Measurements from ENCODE around the gene BLACAT1. TPM values are rescaled to one million over a fixed set of nuclear protein-coding genes. Genes with fewer than 3 reads are reported as not detected.

The BLACAT1 gene
- total and polyA plus RNA-seq, 9 of the 15 experiments (the other 6 are each of a cell fraction or from before 2014, with no cell fraction given) = 0.10 to 5.9 (median 0.73) TPM

DNA sequence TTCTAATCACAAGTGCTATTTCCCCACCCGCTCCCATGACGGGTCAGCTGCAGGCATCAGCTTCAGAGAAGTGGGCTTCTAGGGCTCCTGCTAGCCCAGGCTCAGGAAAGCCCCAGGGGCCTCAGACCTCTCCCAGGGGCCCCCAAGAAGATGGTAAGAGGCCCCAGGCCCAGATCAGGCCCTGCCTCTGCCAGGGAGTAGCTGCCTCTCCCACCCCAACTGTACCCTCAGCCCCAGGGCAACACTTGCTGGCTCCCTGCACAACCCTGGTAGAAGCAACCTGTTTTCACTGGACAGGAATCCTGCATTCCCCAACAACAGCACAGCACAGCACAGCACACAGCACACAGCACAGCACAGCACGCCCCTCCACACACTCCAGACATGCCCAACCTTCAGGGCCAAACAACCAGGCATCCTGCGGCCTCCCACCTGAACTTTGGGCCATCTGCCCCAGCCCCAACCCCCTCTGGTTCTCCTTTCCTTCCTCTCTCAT lies 6.5 kb downstream of the BLACAT1 start:
- H3K27ac ChIP-seq (ENCODE audit: extremely low read depth, low read depth, low read length) = peak overlapping the region; percentile 61
- intact Hi-C loops (cut with micrococcal nuclease) = no loop called here
- TF ChIP-seq NFE2L1 (tag; IDR thresholded peaks at IDR 0.05; ENCODE audit: borderline replicate concordance, low read depth) (no peak), ETV5 (CRISPR knock-in tag; IDR thresholded peaks at IDR 0.05; ENCODE audit: low read depth) (peak; percentile 59; the same call in 1 of the 2 replicates), MYC (IDR thresholded peaks at IDR 0.05; ENCODE audit: low read depth, low read length) (no peak), MYC (CRISPR knock-in tag; IDR thresholded peaks at IDR 0.05; ENCODE audit: borderline replicate concordance, low read depth) (peak; percentile 30; the same call in 1 of the 2 replicates), ZNF12 (CRISPR knock-in tag; IDR thresholded peaks at IDR 0.05) (peak; percentile 75; the same call in 1 of the 2 replicates), ZFP36 (IDR thresholded peaks at IDR 0.05; ENCODE audit: low read depth, low read length, partially characterized antibody) (peak; percentile 72), NFRKB (IDR thresholded peaks at IDR 0.05; ENCODE audit: low read depth) (0 out of 2 replicates have a peak, but pooled peaks have one; percentile 36), STAG1 (CRISPR knock-in tag; IDR thresholded peaks at IDR 0.05; ENCODE audit: borderline replicate concordance) (peak; percentile 18; the same call in 1 of the 2 replicates), KAT2B (IDR thresholded peaks at IDR 0.05; ENCODE audit: low read depth, low read length) (no peak), SMARCA5 (IDR thresholded peaks at IDR 0.05) (0 out of 2 replicates have a peak, but pooled peaks have one; percentile 49), FOXM1 (IDR thresholded peaks at IDR 0.05; ENCODE audit: low read depth) (no peak), FOXM1 (CRISPR knock-in tag; IDR thresholded peaks at IDR 0.05; ENCODE audit: low read depth) (0 out of 2 replicates have a peak, but pooled peaks have one; percentile 30), FOXA3 (CRISPR knock-in tag; conservative IDR thresholded peaks at IDR 0.05 in 1 of 2, IDR thresholded peaks at IDR 0.05 in 1 of 2) (peak in 1 of 2 experiments; percentile 65; a peak in 1 of 4 replicates), SMARCE1 (IDR thresholded peaks at IDR 0.05) (no peak), BRD9 (IDR thresholded peaks at IDR 0.05; ENCODE audit: low read depth, partially characterized antibody) (peak; percentile 99)
- TF ChIP-seq, protein P1, sequence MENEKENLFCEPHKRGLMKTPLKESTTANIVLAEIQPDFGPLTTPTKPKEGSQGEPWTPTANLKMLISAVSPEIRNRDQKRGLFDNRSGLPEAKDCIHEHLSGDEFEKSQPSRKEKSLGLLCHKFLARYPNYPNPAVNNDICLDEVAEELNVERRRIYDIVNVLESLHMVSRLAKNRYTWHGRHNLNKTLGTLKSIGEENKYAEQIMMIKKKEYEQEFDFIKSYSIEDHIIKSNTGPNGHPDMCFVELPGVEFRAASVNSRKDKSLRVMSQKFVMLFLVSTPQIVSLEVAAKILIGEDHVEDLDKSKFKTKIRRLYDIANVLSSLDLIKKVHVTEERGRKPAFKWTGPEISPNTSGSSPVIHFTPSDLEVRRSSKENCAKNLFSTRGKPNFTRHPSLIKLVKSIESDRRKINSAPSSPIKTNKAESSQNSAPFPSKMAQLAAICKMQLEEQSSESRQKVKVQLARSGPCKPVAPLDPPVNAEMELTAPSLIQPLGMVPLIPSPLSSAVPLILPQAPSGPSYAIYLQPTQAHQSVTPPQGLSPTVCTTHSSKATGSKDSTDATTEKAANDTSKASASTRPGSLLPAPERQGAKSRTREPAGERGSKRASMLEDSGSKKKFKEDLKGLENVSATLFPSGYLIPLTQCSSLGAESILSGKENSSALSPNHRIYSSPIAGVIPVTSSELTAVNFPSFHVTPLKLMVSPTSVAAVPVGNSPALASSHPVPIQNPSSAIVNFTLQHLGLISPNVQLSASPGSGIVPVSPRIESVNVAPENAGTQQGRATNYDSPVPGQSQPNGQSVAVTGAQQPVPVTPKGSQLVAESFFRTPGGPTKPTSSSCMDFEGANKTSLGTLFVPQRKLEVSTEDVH (IDR thresholded peaks at IDR 0.05; ENCODE audit: low read depth, partially characterized antibody) = no peak
- TF ChIP-seq, protein P2, sequence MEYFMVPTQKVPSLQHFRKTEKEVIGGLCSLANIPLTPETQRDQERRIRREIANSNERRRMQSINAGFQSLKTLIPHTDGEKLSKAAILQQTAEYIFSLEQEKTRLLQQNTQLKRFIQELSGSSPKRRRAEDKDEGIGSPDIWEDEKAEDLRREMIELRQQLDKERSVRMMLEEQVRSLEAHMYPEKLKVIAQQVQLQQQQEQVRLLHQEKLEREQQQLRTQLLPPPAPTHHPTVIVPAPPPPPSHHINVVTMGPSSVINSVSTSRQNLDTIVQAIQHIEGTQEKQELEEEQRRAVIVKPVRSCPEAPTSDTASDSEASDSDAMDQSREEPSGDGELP (CRISPR knock-in tag; IDR thresholded peaks at IDR 0.05; ENCODE audit: borderline replicate concordance) = no peak
- TF ChIP-seq, protein P3, sequence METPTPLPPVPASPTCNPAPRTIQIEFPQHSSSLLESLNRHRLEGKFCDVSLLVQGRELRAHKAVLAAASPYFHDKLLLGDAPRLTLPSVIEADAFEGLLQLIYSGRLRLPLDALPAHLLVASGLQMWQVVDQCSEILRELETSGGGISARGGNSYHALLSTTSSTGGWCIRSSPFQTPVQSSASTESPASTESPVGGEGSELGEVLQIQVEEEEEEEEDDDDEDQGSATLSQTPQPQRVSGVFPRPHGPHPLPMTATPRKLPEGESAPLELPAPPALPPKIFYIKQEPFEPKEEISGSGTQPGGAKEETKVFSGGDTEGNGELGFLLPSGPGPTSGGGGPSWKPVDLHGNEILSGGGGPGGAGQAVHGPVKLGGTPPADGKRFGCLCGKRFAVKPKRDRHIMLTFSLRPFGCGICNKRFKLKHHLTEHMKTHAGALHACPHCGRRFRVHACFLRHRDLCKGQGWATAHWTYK (CRISPR knock-in tag; IDR thresholded peaks at IDR 0.05) = 0 out of 2 replicates have a peak, but pooled peaks have one; percentile 14

More for the DNA sequence above, 6.5 kb downstream of the BLACAT1 start:
- Histone ChIP-seq H3K4me2 (ENCODE audit: insufficient read depth, low read length) (peak overlapping the region; percentile 72), H3K4me3 (peak overlapping the region; percentile 38), H2AFZ (ENCODE audit: low read depth, low read length) (peak overlapping the region; percentile 77; the same call in 1 of the 2 replicates), H3K4me1 (replicated peaks in 1 of 2; ENCODE audit: control insufficient read depth in 2 of 2, insufficient read depth in 2 of 2, low read length in 2 of 2) (peaks cover 43 to 45% of the 10 kb centered on the region in 2 experiments; a peak in 4 of 5 replicates), H3K9me3 (replicated peaks; ENCODE audit: control insufficient read depth, insufficient read depth, low read depth, low read length) (no peaks in the 10 kb centered on the region), H3K9ac (ENCODE audit: insufficient read depth in 1 of 2, low read depth in 2 of 2, low read length in 2 of 2) (peak overlapping the region; percentile 58 to 62; a peak in 3 of 4 replicates), H3K9me1 (ENCODE audit: control insufficient read depth, insufficient read depth, low read length) (no peaks in the 10 kb centered on the region), H4K20me1 (replicated peaks; ENCODE audit: control insufficient read depth, insufficient read depth, low read length) (no peaks in the 10 kb centered on the region), H3K27me3 (ENCODE audit: control insufficient read depth in 2 of 2, insufficient read depth in 2 of 2, low read length in 2 of 2) (peaks cover 3 to 14% of the 10 kb centered on the region in 2 experiments; a peak in 3 of 5 replicates), H3K79me2 (ENCODE audit: control insufficient read depth, insufficient read depth, low read length) (peaks cover 10% of the 10 kb centered on the region; the same call in 2 of the 3 replicates), H3K36me3 (ENCODE audit: control insufficient read depth, insufficient read depth, low read length) (no peaks in the 10 kb centered on the region)
- peak; percentile 16 for ATAC-seq
- ChIA-PET CTCF (ENCODE audit: low intra/inter-chr PET ratio) (no interaction called here), POLR2A (interaction anchor here (0.8 to 2.2 kb wide), 5 partner anchors 9 to 72 kb away, joined by 3 to 11 read pairs (median 4); no protein-coding TSS in a partner anchor)
- DNase-seq (ENCODE audit: extremely low read depth in 1 of 4, low spot score in 3 of 4) = no peak
- in situ Hi-C loops (cut with MboI) = no loop called here
- 62% methylated on average over 4 of the region's 4 CpGs for WGBS (ENCODE audit: insufficient coverage, low coverage, missing lambda C conversion rate)
- FAIRE-seq = no peak
- BruUV-seq (replicated peaks) = TSS peak; percentile 59
